ENCODE measurements around the gene ROBO1.

DNA sequence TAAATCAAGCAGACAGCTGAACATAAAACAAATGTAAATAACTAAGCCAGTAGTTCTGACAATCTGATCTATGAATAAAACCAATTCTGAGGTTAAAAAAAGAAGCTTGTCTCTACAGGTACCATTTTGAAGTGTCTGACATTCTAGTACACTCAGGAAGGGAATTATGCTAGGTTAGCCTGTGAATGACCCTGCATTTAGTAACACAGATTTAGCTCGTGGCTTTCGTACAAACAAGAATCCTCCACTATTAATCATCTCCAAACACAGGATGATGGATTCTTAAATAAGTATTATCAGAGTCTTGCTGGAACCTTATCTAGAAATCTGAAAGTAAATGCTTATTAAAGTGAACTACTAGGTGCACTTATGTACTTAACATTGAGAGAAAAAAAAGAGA, 1120.1 kb downstream of the ROBO1 start:
- TF ChIP-seq, protein P1, sequence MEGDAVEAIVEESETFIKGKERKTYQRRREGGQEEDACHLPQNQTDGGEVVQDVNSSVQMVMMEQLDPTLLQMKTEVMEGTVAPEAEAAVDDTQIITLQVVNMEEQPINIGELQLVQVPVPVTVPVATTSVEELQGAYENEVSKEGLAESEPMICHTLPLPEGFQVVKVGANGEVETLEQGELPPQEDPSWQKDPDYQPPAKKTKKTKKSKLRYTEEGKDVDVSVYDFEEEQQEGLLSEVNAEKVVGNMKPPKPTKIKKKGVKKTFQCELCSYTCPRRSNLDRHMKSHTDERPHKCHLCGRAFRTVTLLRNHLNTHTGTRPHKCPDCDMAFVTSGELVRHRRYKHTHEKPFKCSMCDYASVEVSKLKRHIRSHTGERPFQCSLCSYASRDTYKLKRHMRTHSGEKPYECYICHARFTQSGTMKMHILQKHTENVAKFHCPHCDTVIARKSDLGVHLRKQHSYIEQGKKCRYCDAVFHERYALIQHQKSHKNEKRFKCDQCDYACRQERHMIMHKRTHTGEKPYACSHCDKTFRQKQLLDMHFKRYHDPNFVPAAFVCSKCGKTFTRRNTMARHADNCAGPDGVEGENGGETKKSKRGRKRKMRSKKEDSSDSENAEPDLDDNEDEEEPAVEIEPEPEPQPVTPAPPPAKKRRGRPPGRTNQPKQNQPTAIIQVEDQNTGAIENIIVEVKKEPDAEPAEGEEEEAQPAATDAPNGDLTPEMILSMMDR (IDR thresholded peaks at IDR 0.05; ENCODE audit: low read length), result no peak
- TF ChIP-seq EZH2 (optimal IDR thresholded peaks at IDR 0.05; ENCODE audit: low read depth, low read length), result no peak

Data from MM.1S (cell line).